8988T (cell line): ENCODE data around the gene MLLT1.

Source experiments
- DNase-seq: peaks from one replicate; pipeline ENCODE4 v3.0.0; 2011

Gene MLLT1

DNA sequence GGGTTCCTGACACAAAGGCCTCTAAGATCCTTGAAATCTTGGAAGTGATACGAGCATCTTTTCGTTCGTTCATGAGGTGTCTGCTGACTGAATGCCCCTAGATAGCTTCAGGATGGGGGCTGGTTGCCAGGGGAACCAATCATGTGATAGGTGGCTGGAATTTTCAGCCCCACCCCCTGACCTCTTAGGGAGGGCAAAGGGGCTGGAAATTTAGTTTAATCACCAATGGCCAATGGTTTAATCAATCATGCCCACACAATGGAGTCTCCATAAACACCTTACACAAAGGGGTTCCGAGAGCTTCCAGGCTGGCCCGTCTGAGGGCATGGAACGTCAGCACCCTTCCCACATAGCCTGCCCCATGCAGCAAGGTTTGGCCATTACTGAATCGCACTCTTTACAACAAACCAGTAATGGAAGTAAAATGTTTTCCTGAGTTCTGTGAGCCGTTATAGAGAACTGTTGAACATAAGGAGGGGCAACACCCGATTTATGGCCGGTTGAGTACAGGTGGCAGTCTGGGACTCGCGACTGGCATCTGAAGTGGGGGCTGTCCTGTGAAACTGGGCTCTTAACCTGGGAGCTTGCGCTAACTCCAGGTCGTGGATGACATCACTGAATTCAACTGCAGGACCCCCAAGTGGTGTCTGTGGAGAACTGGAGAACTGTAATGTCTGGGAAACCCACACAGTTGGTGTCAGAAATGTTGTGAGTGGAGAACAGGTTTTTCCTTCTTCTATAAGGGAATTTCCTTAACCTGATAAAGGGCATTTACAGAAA, 25.6 kb downstream of the MLLT1 start:
- DNase-seq = no peak

DNA sequence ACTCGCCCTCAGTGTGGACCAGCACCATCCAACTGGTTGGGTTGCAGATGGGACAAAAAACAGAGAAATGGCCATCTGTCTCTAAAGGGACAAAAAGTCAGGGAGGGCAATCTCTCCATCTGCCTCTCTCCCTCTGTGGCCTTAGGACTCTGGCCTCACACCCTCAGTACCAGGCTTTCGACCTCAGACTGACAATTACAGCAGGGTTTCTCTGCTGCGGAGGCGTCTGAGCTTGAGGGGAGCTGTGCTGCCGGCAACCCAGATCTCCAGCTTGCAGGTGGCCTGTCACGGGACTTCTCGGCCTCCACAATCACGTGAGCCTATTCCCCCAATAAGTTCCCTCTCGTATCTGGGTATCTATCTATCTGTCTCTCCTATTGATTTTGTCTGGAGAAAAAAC, 27.7 kb downstream of the MLLT1 start:
- DNase-seq = no peak

DNA sequence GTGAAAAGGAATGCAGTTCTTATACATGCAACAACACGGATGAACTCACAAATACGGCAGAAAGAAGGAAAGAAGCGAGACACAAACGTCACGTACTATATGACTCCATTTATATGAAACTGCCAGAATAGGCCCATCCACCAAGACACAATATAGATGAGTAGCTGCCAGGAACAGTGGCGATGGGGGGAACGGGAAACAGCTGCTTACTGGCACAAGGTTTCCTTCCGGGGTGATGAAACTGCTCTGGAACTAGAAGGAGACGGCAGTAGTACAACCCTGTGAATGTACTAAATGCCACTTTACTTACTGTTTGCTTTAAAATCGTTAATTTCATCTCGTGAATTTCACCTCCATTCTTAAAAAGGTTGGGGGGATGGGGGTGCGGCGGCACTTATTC, 28.9 kb downstream of the MLLT1 start:
- DNase-seq = no peak

DNA sequence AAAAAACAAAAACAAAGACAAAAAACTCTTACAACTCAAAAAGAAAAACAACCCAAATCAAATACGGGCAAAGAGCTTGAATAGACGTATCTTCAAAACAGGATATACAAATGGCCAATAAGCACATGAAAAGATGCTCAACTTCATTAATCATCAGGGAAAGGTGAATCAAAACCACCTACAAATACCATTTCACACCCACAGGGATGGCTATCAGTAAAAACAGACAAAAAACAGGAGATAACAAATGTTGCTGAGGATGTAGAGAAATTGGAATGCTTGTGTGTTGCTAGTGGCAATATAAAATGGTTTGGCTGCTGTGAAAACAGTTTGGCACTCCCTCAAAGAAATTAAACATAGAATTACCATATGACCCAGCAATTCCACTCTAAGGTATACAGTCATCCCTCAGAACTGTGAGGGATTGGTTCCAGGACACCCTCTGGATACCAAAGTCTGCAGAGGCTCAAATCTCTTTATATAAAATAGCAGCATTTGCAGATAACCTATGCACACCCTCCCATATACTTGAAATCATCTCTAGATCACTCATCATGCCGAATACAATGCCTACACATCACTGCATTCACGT, 29.7 kb downstream of the MLLT1 start:
- no peak for DNase-seq

DNA sequence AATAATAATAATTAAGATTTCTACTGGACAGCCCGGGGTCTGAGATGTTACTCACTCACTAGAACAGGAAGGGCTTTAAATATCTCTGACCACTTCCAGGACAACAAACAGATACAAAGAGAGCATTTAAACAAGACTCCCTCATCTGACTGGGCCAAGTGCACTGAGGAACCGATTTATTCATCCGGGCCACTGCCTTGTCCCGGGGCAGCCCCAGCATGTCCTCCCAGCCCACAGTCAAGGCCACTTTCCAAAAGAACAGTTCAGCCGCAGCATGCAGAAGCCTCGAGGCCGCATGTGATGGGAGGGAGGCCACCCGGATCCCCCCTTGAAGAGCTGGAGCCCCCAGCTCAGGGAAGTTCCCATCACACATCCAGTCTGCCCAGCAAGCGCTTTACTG, 30.5 kb downstream of the MLLT1 start:
- no peak for DNase-seq

GRCh38 chr19:6248844-6249243, 30.9 kb downstream of the MLLT1 start:
- no peak for DNase-seq

DNA sequence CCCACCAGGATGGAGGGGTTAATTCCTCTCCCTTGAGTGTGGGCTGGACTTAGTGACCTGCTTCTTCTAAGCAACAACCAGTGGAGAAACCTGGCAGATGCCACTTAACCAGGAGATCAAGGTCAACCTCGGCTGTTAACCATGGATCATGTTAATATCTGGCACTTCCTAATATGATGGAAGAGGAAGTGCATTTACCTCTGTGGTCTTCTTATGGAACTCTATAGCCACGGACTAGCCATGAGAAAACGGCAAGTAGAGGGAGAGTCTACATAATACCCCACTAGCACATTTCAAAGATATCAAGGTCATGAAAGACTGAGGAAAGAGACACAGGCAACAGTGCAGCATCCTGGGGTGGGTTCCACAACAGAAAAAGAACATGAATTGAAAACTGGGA, 31.4 kb downstream of the MLLT1 start:
- no peak for DNase-seq

DNA sequence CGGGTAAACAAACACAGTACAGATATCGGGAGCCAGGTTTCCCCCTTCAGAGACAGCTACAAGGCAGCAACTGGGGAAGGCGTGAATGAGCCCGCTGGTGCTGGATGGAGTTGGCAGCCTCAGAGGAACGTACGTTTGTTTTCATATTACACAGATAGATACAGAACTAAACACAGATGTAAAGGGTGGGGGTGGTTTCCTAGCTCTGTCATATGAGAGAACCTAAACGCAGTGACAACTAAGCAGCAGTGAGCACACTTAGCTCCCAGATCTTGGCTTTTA, 32.8 kb downstream of the MLLT1 start:
- no peak for DNase-seq

- DNase-seq = no peak
These were observed 33.4 kb downstream of the MLLT1 start for GRCh38 chr19:6246174-6247006.

DNA sequence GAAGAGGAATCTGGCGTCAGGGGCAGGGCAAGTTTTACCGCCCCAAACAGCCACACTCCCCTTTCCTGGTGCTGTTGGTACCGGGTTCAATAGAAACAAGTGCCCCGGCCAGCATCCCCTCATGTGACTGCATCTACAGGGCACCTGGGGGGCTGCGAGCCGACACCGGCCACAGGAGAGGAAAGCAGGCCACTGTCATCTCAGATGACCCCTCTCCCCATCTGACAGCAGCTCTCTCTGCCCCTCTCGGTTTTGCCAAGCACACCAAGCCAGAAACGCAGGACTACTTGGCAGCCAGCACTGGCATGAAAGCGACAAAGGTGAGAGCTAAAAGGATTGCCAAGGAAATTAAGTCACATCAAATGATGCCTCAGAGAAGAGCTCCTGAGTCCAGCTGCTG, 37.1 kb downstream of the MLLT1 start:
- no peak for DNase-seq

- no peak for DNase-seq
These were observed 37.9 kb downstream of the MLLT1 start for GRCh38 chr19:6241680-6242377.

GRCh38 chr19:6241056-6241455, 38.7 kb downstream of the MLLT1 start:
- DNase-seq = no peak

- DNase-seq = no peak
These were observed 39.7 kb downstream of the MLLT1 start for GRCh38 chr19:6239871-6240676.

- DNase-seq = no peak
These were observed 40.4 kb downstream of the MLLT1 start for GRCh38 chr19:6239401-6239844.

DNA sequence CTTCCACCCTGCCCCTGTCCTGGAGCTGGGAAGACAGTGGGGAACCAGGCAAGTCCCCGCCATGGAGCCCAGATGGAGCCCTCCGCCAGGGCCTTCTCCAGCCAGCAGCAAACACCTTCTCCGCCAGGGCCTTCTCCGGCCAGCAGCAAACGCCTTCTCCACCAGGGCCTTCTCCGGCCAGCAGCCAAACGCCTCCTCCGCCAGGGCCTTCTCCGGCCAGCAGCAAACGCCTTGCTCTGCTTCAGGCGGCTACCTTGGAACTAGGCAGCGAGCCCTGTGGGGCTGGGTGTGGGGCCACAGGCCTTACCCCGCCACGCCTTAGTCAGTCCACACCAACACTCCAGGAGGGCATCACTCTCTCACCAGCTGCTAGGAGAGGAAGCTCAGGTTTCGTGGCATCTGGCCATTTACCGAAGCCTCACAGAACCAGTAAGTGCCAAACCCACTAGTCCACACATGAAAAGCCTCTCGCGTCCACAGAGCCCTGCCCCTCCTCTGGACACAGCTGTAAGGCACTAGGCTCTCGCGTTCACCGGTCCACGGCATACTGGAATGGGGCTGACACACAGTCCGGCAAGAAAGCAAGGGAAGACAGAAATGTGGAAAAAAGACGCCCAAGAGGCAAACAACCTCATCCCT, 41.0 kb downstream of the MLLT1 start:
- DNase-seq = no peak

GRCh38 chr19:6238256-6238642, 41.5 kb downstream of the MLLT1 start:
- DNase-seq = no peak

GRCh38 chr19:6236310-6237291, 43.2 kb downstream of the MLLT1 start:
- DNase-seq = no peak

- DNase-seq = no peak
These were observed 44.5 kb downstream of the MLLT1 start for GRCh38 chr19:6235031-6235951.

DNA sequence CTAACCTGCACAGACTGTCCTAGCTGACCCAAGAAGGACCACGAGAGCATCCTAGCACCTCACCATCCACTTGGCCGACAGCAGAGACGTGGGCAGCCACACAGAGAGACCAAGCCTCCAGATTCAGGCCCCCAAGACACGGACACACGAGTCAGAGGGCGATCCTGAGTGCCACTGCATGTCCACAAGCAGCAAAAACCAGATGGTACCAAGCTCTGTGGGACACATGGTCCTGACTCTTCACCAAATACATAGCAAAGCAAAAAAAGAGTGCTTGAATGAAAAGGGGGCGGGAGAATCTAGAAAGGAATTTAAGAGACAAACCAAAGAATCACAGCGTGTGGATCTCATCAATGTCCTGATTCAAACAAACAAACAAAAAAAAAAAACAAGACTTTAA, 45.2 kb downstream of the MLLT1 start:
- no peak for DNase-seq
